GM23338 (cell line): ENCODE data around the gene FAM83C. TPM values are rescaled to one million over a fixed set of nuclear protein-coding genes. Genes with fewer than 3 reads are reported as not detected.

Source experiments
- ATAC-seq: fragments of 200-7000 bp; cut with Tn5 transposase; 3 replicates; pipeline ENCODE4 v1.9.1; 2020
- DNase-seq: peaks from one replicate; pipeline ENCODE4 v3.0.0-alpha.2; 2015; ENCODE audit warnings: low spot score
- H2AFZ ChIP-seq: fragments of 200-600 bp; sonication (generic); 2 replicates; pipeline ENCODE4 v1.8.0; 2016; ENCODE audit warnings: antibody characterized with exemption, mild to moderate bottlenecking, moderate library complexity
- H3F3A ChIP-seq: fragments of 200-600 bp; sonication (generic); replicated peaks from 2 replicates; pipeline ENCODE4 v1.8.0; 2017; ENCODE audit warnings: antibody characterized with exemption, mixed run types, low read depth
- H3K27ac ChIP-seq: fragments of 200-600 bp; sonication (generic); 2 replicates; pipeline ENCODE4 v1.6.1; 2016; ENCODE audit warnings: low read depth
- H3K27me3 ChIP-seq: fragments of 200-600 bp; sonication (generic); 2 replicates; pipeline ENCODE4 v1.8.0; 2016; ENCODE audit warnings: mild to moderate bottlenecking, mixed run types, moderate library complexity; ENCODE audit not compliant: insufficient read depth
- H3K36me3 ChIP-seq: fragments of 200-600 bp; sonication (generic); 2 replicates; pipeline ENCODE4 v1.8.0; 2016; ENCODE audit warnings: mild to moderate bottlenecking; ENCODE audit not compliant: insufficient read depth
- H3K4me1 ChIP-seq: fragments of 200-600 bp; sonication (generic); 2 replicates; pipeline ENCODE4 v1.8.0; 2016; ENCODE audit warnings: mild to moderate bottlenecking, moderate library complexity; ENCODE audit not compliant: insufficient read depth
- H3K4me2 ChIP-seq: fragments of 200-600 bp; sonication (generic); 2 replicates; pipeline ENCODE4 v1.7.1; 2017; ENCODE audit warnings: mixed run types
- H3K4me3 ChIP-seq: fragments of 200-600 bp; sonication (generic); 2 replicates; pipeline ENCODE4 v1.6.1; 2016; ENCODE audit warnings: mixed run types
- H3K79me2 ChIP-seq: fragments of 200-600 bp; sonication (generic); replicated peaks from 2 replicates; pipeline ENCODE4 v1.8.0; 2017; ENCODE audit warnings: mild to moderate bottlenecking; ENCODE audit not compliant: insufficient read depth
- H3K9me2 ChIP-seq: fragments of 200-600 bp; sonication (generic); 2 replicates; pipeline ENCODE4 v1.8.0; 2017; ENCODE audit not compliant: insufficient read depth
- H4K20me1 ChIP-seq: fragments of 200-600 bp; sonication (generic); replicated peaks from 2 replicates; pipeline ENCODE4 v1.8.0; 2017; ENCODE audit warnings: mild to moderate bottlenecking; ENCODE audit not compliant: insufficient read depth
- H3K27ac Mint-ChIP-seq: 2 replicates; pipeline ENCODE4 v1.8.0; 2020; ENCODE audit warnings: inconsistent platforms, mild to moderate bottlenecking, moderate library complexity, mixed read lengths
- H3K27me3 Mint-ChIP-seq: 3 replicates; pipeline ENCODE4 v1.8.0; 2022; ENCODE audit warnings: low read depth, mild to moderate bottlenecking, moderate library complexity, mixed read lengths, inconsistent platforms; ENCODE audit not compliant: insufficient read depth, poor library complexity
- H3K36me3 Mint-ChIP-seq: 3 replicates; pipeline ENCODE4 v1.8.0; 2021; ENCODE audit warnings: low read depth, mild to moderate bottlenecking, inconsistent platforms, moderate library complexity, mixed read lengths
- H3K4me1 Mint-ChIP-seq: 3 replicates; pipeline ENCODE4 v1.8.0; 2020; ENCODE audit warnings: mild to moderate bottlenecking, inconsistent platforms, mixed read lengths
- H3K4me3 Mint-ChIP-seq: 3 replicates; pipeline ENCODE4 v1.8.0; 2021; ENCODE audit warnings: moderate library complexity, mild to moderate bottlenecking, inconsistent platforms, mixed read lengths
- H3K9me3 Mint-ChIP-seq: 3 replicates; pipeline ENCODE4 v1.8.0; 2020; ENCODE audit warnings: moderate library complexity, mild to moderate bottlenecking, inconsistent platforms, mixed read lengths
- CREB1 ChIP-seq: fragments of 250-450 bp; sonication (Bioruptor Pico); IDR thresholded peaks from 2 replicates; pipeline ENCODE4 v1.5.0; 2020; ENCODE audit warnings: low read depth, mild to moderate bottlenecking, moderate library complexity
- EZH2 ChIP-seq: fragments of 200-600 bp; sonication (generic); IDR thresholded peaks from one replicate; pipeline ENCODE4 v1.8.0; 2017; ENCODE audit warnings: antibody characterized with exemption, mild to moderate bottlenecking, low read depth; ENCODE audit not compliant: unreplicated experiment
- EZH2phosphoT487 ChIP-seq: fragments of 200-600 bp; sonication (generic); IDR thresholded peaks from one replicate; pipeline ENCODE4 v1.8.1; 2018; ENCODE audit warnings: antibody characterized with exemption; ENCODE audit not compliant: unreplicated experiment
- JUNB ChIP-seq: IDR thresholded peaks from one replicate; pipeline ENCODE4 v1.6.1; 2016; ENCODE audit warnings: antibody characterized with exemption; ENCODE audit not compliant: unreplicated experiment
- NANOG ChIP-seq: IDR thresholded peaks from 2 replicates; pipeline ENCODE4 v1.6.1; 2016; ENCODE audit warnings: antibody characterized with exemption, borderline replicate concordance
- POLR2AphosphoS5 ChIP-seq: IDR thresholded peaks from 2 replicates; pipeline ENCODE4 v1.6.1; 2016; ENCODE audit warnings: antibody characterized with exemption, low read depth
- REST ChIP-seq: IDR thresholded peaks from one replicate; pipeline ENCODE4 v1.6.1; 2018; ENCODE audit warnings: antibody characterized with exemption; ENCODE audit not compliant: unreplicated experiment
- STAT1 ChIP-seq: IDR thresholded peaks from one replicate; pipeline ENCODE4 v1.6.1; 2016; ENCODE audit warnings: antibody characterized with exemption; ENCODE audit not compliant: unreplicated experiment
- ZNF114 ChIP-seq: fragments of 250-450 bp; sonication (Bioruptor Pico); IDR thresholded peaks from 2 replicates; pipeline ENCODE4 v1.5.0; 2020; ENCODE audit warnings: mild to moderate bottlenecking, moderate library complexity
- ZNF331 ChIP-seq: fragments of 250-450 bp; sonication (Bioruptor Pico); IDR thresholded peaks from 2 replicates; pipeline ENCODE4 v1.5.0; 2020; ENCODE audit warnings: low read depth, mild to moderate bottlenecking, moderate library complexity
- ZNF462 ChIP-seq: fragments of 250-450 bp; sonication (Bioruptor Pico); IDR thresholded peaks from 2 replicates; pipeline ENCODE4 v1.5.0; 2020; ENCODE audit warnings: mild to moderate bottlenecking, moderate library complexity
- polyA plus RNA-seq: library from polyadenylated mRNA; unstranded; fragments of >200 nt; fragmentation: Nextera tagmentation; extraction: Ambion mirVana; gene quantifications from 2 replicates; pipeline ENCODE4 v1.2.1, GENCODE V29; 2016
- total RNA-seq: library from RNA; depleted of rRNA; stranded (reverse); fragments of >200 nt; shearing (Covaris generic); gene quantifications from 2 replicates; pipeline ENCODE4 v1.2.3, GENCODE V29; 2014
- TF ChIP-seq, protein P1 (sequence below): IDR thresholded peaks from 2 replicates; pipeline ENCODE4 v1.6.1; 2016; ENCODE audit warnings: antibody characterized with exemption
- TF ChIP-seq, protein P2 (sequence below), 2 experiments: fragments of 200-600 bp in 1 of 2; sonication (generic) in 1 of 2; conservative IDR thresholded peaks; 2 replicates each; pipeline versions ENCODE4 v1.5.1 to v1.6.1; 2016 to 2017; ENCODE audit warnings: antibody characterized with exemption in 2 of 2, low read depth in 2 of 2, mild to moderate bottlenecking in 2 of 2, moderate library complexity in 1 of 2

FAM83C gene
- total and polyA plus RNA-seq, 2 experiments from 2014 or later, result 0.10 TPM; not detected in 1

- no peaks in the 10 kb centered on the region for H3F3A ChIP-seq
- no peaks in the 10 kb centered on the region for H3K4me1 ChIP-seq
- no peaks in the 10 kb centered on the region for H3K27me3 ChIP-seq
- no peaks in the 10 kb centered on the region for H3K36me3 ChIP-seq
- H3K4me3 ChIP-seq, result no peak overlapping the region
- Mint-ChIP-seq H3K36me3 (no peaks in the 10 kb centered on the region), H3K27ac (no peak overlapping the region), H3K4me1 (peaks cover under 1% of the 10 kb centered on the region), H3K4me3 (no peak overlapping the region), H3K27me3 (peaks cover 16% of the 10 kb centered on the region), H3K9me3 (no peaks in the 10 kb centered on the region)
- TF ChIP-seq ZNF114 (no peak), ZNF331 (CRISPR knock-in tag) (no peak), EZH2 (no peak), NANOG (no peak), EZH2phosphoT487 (no peak), CREB1 (no peak), POLR2AphosphoS5 (no peak), STAT1 (no peak), REST (no peak), ZNF462 (no peak), JUNB (no peak)
- TF ChIP-seq, protein P1, sequence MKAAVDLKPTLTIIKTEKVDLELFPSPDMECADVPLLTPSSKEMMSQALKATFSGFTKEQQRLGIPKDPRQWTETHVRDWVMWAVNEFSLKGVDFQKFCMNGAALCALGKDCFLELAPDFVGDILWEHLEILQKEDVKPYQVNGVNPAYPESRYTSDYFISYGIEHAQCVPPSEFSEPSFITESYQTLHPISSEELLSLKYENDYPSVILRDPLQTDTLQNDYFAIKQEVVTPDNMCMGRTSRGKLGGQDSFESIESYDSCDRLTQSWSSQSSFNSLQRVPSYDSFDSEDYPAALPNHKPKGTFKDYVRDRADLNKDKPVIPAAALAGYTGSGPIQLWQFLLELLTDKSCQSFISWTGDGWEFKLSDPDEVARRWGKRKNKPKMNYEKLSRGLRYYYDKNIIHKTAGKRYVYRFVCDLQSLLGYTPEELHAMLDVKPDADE, result no peak
- TF ChIP-seq, protein P2, sequence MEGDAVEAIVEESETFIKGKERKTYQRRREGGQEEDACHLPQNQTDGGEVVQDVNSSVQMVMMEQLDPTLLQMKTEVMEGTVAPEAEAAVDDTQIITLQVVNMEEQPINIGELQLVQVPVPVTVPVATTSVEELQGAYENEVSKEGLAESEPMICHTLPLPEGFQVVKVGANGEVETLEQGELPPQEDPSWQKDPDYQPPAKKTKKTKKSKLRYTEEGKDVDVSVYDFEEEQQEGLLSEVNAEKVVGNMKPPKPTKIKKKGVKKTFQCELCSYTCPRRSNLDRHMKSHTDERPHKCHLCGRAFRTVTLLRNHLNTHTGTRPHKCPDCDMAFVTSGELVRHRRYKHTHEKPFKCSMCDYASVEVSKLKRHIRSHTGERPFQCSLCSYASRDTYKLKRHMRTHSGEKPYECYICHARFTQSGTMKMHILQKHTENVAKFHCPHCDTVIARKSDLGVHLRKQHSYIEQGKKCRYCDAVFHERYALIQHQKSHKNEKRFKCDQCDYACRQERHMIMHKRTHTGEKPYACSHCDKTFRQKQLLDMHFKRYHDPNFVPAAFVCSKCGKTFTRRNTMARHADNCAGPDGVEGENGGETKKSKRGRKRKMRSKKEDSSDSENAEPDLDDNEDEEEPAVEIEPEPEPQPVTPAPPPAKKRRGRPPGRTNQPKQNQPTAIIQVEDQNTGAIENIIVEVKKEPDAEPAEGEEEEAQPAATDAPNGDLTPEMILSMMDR (conservative IDR thresholded peaks at IDR 0.05; ENCODE audit: low read depth in 2 of 2), result no peak
- ATAC-seq, result no peak
- no peak for DNase-seq
- H3K79me2 ChIP-seq, result no peaks in the 10 kb centered on the region
- no peak overlapping the region for H3K4me2 ChIP-seq
- H4K20me1 ChIP-seq, result no peaks in the 10 kb centered on the region
- H3K9me2 ChIP-seq, result no peaks in the 10 kb centered on the region
- H3K27ac ChIP-seq, result no peak overlapping the region
- H2AFZ ChIP-seq, result no peak overlapping the region
Measured at GRCh38 chr20:35293303-35294292, 1.4 kb upstream of the FAM83C start.
